SJSA1 (cell line): Measurements from ENCODE around the gene PDGFD. TPM values are rescaled to one million over a fixed set of nuclear protein-coding genes. Genes with fewer than 3 reads are reported as not detected.

ENCODE experiments used
- DNase-seq, 2 experiments: peaks; one replicate each; pipeline ENCODE4 v3.0.0-alpha.2; 2015 to 2020; ENCODE audit warnings: low spot score in 2 of 2, low read depth in 1 of 2
- H3K27ac ChIP-seq: fragments of 250-450 bp; sonication (Bioruptor Pico); 2 replicates; pipeline ENCODE4 v1.5.1; 2020; ENCODE audit warnings: mild to moderate bottlenecking, moderate library complexity
- H3K27me3 ChIP-seq: fragments of 250-450 bp; sonication (Bioruptor Pico); replicated peaks from 2 replicates; pipeline ENCODE4 v1.5.1; 2020; ENCODE audit warnings: mild to moderate bottlenecking, moderate library complexity
- H3K36me3 ChIP-seq: fragments of 250-450 bp; sonication (Bioruptor Pico); 2 replicates; pipeline ENCODE4 v1.5.1; 2020; ENCODE audit warnings: mild to moderate bottlenecking
- H3K4me1 ChIP-seq: fragments of 250-450 bp; sonication (Bioruptor Pico); replicated peaks from 2 replicates; pipeline ENCODE4 v1.6.1; 2021; ENCODE audit warnings: mild to moderate bottlenecking
- H3K4me3 ChIP-seq: fragments of 250-450 bp; sonication (Bioruptor Pico); 2 replicates; pipeline ENCODE4 v1.5.1; 2020; ENCODE audit warnings: mild to moderate bottlenecking
- H3K9me3 ChIP-seq: fragments of 250-450 bp; sonication (Bioruptor Pico); replicated peaks from 2 replicates; pipeline ENCODE4 v1.5.1; 2020; ENCODE audit warnings: mild to moderate bottlenecking
- total RNA-seq: library from RNA; depleted of rRNA; stranded (reverse); fragments of >200 nt; shearing (Covaris generic); gene quantifications from 2 replicates; pipeline ENCODE4 v1.2.3, GENCODE V29; 2014

Gene PDGFD
- total RNA-seq, 1 experiment from 2014 or later = 6.6 TPM

GRCh38 chr11:103926990-103927389 is 237.0 kb downstream of the PDGFD start:
- Histone ChIP-seq H3K4me3 (no peak overlapping the region), H3K9me3 (no peaks in the 10 kb centered on the region), H3K27me3 (no peaks in the 10 kb centered on the region), H3K27ac (no peak overlapping the region), H3K4me1 (no peaks in the 10 kb centered on the region), H3K36me3 (no peaks in the 10 kb centered on the region)
- no peak for DNase-seq

DNA sequence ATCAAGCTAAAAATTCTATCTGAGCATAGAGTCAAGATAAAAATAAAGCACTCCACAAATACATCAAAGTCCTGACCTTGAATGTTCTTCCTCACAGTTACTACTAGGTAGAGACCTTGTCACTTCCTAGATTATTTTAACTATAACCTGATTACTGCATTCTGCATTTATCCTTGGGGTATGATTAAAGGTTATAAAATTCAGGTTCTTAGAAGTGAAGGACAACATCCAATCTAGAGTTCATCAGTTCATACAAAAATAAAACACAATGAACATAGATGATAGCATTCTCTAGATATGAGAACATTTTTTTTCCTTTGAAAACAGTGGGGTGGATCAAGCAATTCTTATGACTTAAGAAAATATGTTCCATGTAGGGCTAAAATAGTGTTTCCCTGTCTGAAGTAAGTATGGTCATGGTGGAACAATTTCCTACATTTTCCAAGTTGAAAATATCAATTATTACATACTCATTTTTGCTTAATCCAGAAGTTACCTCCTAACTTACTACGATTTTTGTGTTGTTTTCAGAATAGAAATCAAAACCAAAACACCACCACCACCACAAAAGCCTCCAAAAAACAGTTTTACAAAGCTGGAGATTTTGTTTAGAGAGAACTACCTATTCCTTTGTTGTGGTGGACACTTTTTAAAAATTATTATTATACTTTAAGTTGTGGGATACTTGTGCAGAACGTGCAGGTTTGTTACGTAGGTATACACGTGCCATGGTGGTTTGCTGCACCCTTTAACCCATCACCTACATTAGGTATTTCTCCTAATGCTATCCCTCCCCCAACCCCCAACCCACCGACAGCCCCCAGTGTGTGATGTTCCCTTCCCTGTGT is 239.6 kb downstream of the PDGFD start:
- H3K27ac ChIP-seq = no peak overlapping the region
- no peaks in the 10 kb centered on the region for H3K9me3 ChIP-seq
- H3K36me3 ChIP-seq = no peaks in the 10 kb centered on the region
- no peaks in the 10 kb centered on the region for H3K4me1 ChIP-seq
- DNase-seq = no peak
- no peak overlapping the region for H3K4me3 ChIP-seq
- H3K27me3 ChIP-seq = no peaks in the 10 kb centered on the region

- no peaks in the 10 kb centered on the region for H3K9me3 ChIP-seq
- no peak for DNase-seq
- H3K27ac ChIP-seq = no peak overlapping the region
These were observed 240.5 kb downstream of the PDGFD start for GRCh38 chr11:103923451-103923931.

DNA sequence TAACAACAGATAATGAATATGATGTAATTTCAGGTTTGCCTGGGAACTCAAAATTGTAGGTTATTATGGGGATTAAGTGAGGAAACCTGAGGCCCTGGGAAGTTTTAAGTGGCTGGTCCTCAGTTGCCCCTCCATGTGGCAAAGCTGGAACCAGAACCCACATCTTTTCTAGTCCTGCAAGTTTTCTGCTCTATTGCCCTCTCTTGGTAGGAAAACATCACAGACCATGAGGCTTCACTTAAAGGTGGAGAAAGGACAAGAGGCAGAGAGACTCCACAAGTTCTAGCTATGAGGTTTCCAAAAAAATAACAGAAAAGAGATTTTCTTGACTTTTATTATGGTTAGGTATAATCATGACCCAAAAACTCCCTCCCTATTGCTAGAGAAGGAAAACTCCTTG is 243.0 kb downstream of the PDGFD start:
- H3K4me1 ChIP-seq = no peaks in the 10 kb centered on the region
- no peak overlapping the region for H3K27ac ChIP-seq
- H3K27me3 ChIP-seq = no peaks in the 10 kb centered on the region
- no peak for DNase-seq
- H3K4me3 ChIP-seq = no peak overlapping the region
- no peaks in the 10 kb centered on the region for H3K36me3 ChIP-seq
- H3K9me3 ChIP-seq = no peaks in the 10 kb centered on the region

More at GRCh38 chr11:103923451-103923931, 240.5 kb downstream of the PDGFD start:
- Histone ChIP-seq H3K27me3 (no peaks in the 10 kb centered on the region), H3K4me1 (no peaks in the 10 kb centered on the region), H3K36me3 (no peaks in the 10 kb centered on the region), H3K4me3 (no peak overlapping the region)

DNA sequence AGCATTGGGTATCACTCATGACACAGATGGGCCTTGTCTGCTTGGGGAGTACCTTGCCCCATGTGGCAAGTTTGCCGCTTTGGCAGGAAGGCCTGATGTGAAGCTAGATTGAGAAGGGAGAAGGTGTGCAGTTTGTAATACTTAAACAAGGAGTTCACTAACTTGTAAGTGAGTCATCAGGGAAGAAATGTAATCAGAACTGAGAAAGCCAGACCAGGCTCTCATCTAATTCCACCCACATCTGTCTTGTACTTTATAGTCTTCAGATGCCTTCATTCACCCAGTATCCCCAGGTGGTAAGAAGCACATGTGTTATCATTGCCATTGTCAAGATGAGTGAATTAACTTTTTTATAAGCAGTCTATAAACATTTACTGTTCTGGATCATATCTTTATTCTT is 243.5 kb downstream of the PDGFD start:
- no peaks in the 10 kb centered on the region for H3K4me1 ChIP-seq
- DNase-seq = no peak
- no peak overlapping the region for H3K27ac ChIP-seq
- H3K9me3 ChIP-seq = no peaks in the 10 kb centered on the region
- no peaks in the 10 kb centered on the region for H3K36me3 ChIP-seq
- no peak overlapping the region for H3K4me3 ChIP-seq
- no peaks in the 10 kb centered on the region for H3K27me3 ChIP-seq

- DNase-seq = peak in 1 of 2 experiments; percentile 40
- no peaks in the 10 kb centered on the region for H3K9me3 ChIP-seq
- no peak overlapping the region for H3K27ac ChIP-seq
- H3K36me3 ChIP-seq = no peaks in the 10 kb centered on the region
- H3K27me3 ChIP-seq = no peaks in the 10 kb centered on the region
- peaks cover 13% of the 10 kb centered on the region for H3K4me1 ChIP-seq
- H3K4me3 ChIP-seq = no peak overlapping the region
These were observed 253.2 kb downstream of the PDGFD start for GRCh38 chr11:103910721-103911120.

- Histone ChIP-seq H3K9me3 (no peaks in the 10 kb centered on the region), H3K27me3 (no peaks in the 10 kb centered on the region), H3K36me3 (no peaks in the 10 kb centered on the region), H3K27ac (peak overlapping the region; percentile 41), H3K4me3 (no peak overlapping the region), H3K4me1 (peaks cover 13% of the 10 kb centered on the region)
- DNase-seq = peak in 1 of 2 experiments; percentile 28
These were observed 256.1 kb downstream of the PDGFD start for GRCh38 chr11:103907548-103908455.

GRCh38 chr11:103907136-103907535 is 256.8 kb downstream of the PDGFD start:
- Histone ChIP-seq H3K4me1 (peaks cover 13% of the 10 kb centered on the region), H3K27me3 (no peaks in the 10 kb centered on the region), H3K9me3 (no peaks in the 10 kb centered on the region), H3K27ac (no peak overlapping the region), H3K36me3 (no peaks in the 10 kb centered on the region), H3K4me3 (no peak overlapping the region)
- DNase-seq = no peak

- Histone ChIP-seq H3K36me3 (no peaks in the 10 kb centered on the region), H3K4me3 (no peak overlapping the region), H3K9me3 (no peaks in the 10 kb centered on the region), H3K27me3 (no peaks in the 10 kb centered on the region), H3K27ac (no peak overlapping the region), H3K4me1 (peaks cover 13% of the 10 kb centered on the region)
- no peak for DNase-seq
These were observed 257.6 kb downstream of the PDGFD start for GRCh38 chr11:103906291-103906867.

- no peak overlapping the region for H3K4me3 ChIP-seq
- H3K36me3 ChIP-seq = no peaks in the 10 kb centered on the region
- no peak overlapping the region for H3K27ac ChIP-seq
- no peaks in the 10 kb centered on the region for H3K27me3 ChIP-seq
- H3K4me1 ChIP-seq = peaks cover 6% of the 10 kb centered on the region
- no peak for DNase-seq
- no peaks in the 10 kb centered on the region for H3K9me3 ChIP-seq
These were observed 259.7 kb downstream of the PDGFD start for GRCh38 chr11:103904324-103904667.

- H3K4me3 ChIP-seq = no peak overlapping the region
- no peaks in the 10 kb centered on the region for H3K9me3 ChIP-seq
- H3K4me1 ChIP-seq = peaks cover 6% of the 10 kb centered on the region
- no peak for DNase-seq
- H3K27me3 ChIP-seq = no peaks in the 10 kb centered on the region
- no peak overlapping the region for H3K27ac ChIP-seq
- H3K36me3 ChIP-seq = no peaks in the 10 kb centered on the region
These were observed 260.2 kb downstream of the PDGFD start for GRCh38 chr11:103903621-103904323.

GRCh38 chr11:103902994-103903393 is 261.0 kb downstream of the PDGFD start:
- Histone ChIP-seq H3K27me3 (no peaks in the 10 kb centered on the region), H3K36me3 (no peaks in the 10 kb centered on the region), H3K4me1 (peaks cover 4% of the 10 kb centered on the region), H3K4me3 (no peak overlapping the region), H3K27ac (no peak overlapping the region), H3K9me3 (no peaks in the 10 kb centered on the region)
- no peak for DNase-seq

DNA sequence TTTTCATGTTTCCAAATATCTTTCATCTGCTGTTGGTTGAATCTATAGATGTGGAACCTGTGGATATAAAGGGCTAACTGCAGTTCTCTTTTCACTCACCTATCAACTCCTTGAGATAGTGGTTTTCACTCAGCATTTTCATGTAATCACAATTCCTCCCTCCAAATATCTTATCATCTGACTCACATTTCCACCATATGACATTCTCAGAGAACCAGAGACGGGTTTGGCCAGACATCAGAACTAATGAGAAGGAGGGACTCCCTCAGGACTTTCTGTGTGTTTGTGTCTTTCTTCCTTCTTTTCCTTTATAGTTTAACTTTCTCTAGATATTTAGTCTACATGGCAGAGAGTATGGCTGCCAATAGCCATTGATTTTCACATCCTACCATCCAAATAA is 262.3 kb downstream of the PDGFD start:
- H3K27me3 ChIP-seq = no peaks in the 10 kb centered on the region
- no peak overlapping the region for H3K27ac ChIP-seq
- DNase-seq = no peak
- no peaks in the 10 kb centered on the region for H3K36me3 ChIP-seq
- H3K4me1 ChIP-seq = peaks cover 12% of the 10 kb centered on the region
- H3K4me3 ChIP-seq = no peak overlapping the region
- no peaks in the 10 kb centered on the region for H3K9me3 ChIP-seq
